Glutamatergic neuron (in vitro differentiated cells): ENCODE measurements around the gene PYGO1. TPM values are rescaled to one million over a fixed set of nuclear protein-coding genes. Genes with fewer than 3 reads are reported as not detected.

Experiments used
- DNase-seq: peaks from one replicate; pipeline ENCODE4 v3.0.0; 2022
- H3K27ac Mint-ChIP-seq: one replicate; pipeline ENCODE4 v1.8.0; 2020; ENCODE audit warnings: mild to moderate bottlenecking, mixed read lengths, inconsistent platforms; ENCODE audit not compliant: unreplicated experiment
- H3K27me3 Mint-ChIP-seq: one replicate; pipeline ENCODE4 v1.8.0; 2020; ENCODE audit warnings: mild to moderate bottlenecking, moderate library complexity, mixed read lengths, inconsistent platforms; ENCODE audit not compliant: unreplicated experiment
- H3K36me3 Mint-ChIP-seq: one replicate; pipeline ENCODE4 v1.8.0; 2020; ENCODE audit warnings: mild to moderate bottlenecking, mixed read lengths, inconsistent platforms; ENCODE audit not compliant: unreplicated experiment
- H3K4me1 Mint-ChIP-seq: one replicate; pipeline ENCODE4 v1.8.0; 2020; ENCODE audit warnings: mild to moderate bottlenecking, low read depth, mixed read lengths, inconsistent platforms; ENCODE audit not compliant: unreplicated experiment
- H3K4me3 Mint-ChIP-seq: one replicate; pipeline ENCODE4 v1.8.0; 2020; ENCODE audit warnings: mild to moderate bottlenecking, mixed read lengths, inconsistent platforms; ENCODE audit not compliant: unreplicated experiment
- H3K9me3 Mint-ChIP-seq: one replicate; pipeline ENCODE4 v1.8.0; 2020; ENCODE audit warnings: mild to moderate bottlenecking, moderate library complexity, mixed read lengths, inconsistent platforms; ENCODE audit not compliant: unreplicated experiment
- total RNA-seq: library from RNA; stranded (reverse); fragmentation: NEBNext Ultra II Directional; extraction: Animal tissue kit (Norgen Biotek cat#: 25700); gene quantifications from one replicate; pipeline ENCODE4 v1.2.1, GENCODE V29; 2021; ENCODE audit not compliant: unreplicated experiment
- TF ChIP-seq, protein P1 (sequence below): fragments of 200-600 bp; sonication (generic); IDR thresholded peaks from one replicate; pipeline ENCODE4 v1.5.0; 2021; ENCODE audit not compliant: partially characterized antibody, unreplicated experiment

The PYGO1 gene
- total RNA-seq, 1 donor from 2014 or later, result 7.8 TPM

DNA sequence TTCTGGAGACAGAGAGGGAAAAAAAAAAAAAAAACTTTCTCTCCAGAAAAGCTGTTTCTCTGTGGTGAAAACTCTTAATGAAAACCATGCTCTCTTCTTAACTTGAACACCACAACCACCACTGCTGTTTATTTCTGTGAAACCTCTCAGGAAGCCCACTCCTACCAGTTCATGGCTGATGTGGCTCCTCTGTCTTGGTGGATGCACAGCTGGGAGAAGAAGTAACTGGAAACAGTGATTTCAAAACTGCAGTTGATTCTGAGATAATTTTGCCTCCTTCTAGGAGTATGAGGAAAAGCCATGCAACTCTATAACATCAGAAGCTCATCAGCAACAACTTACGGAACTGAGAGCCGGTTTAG lies 40.2 kb upstream of the PYGO1 start:
- peaks cover 5% of the 10 kb centered on the region for H3K36me3 Mint-ChIP-seq
- H3K9me3 Mint-ChIP-seq, result no peaks in the 10 kb centered on the region
- TF ChIP-seq, protein P1, sequence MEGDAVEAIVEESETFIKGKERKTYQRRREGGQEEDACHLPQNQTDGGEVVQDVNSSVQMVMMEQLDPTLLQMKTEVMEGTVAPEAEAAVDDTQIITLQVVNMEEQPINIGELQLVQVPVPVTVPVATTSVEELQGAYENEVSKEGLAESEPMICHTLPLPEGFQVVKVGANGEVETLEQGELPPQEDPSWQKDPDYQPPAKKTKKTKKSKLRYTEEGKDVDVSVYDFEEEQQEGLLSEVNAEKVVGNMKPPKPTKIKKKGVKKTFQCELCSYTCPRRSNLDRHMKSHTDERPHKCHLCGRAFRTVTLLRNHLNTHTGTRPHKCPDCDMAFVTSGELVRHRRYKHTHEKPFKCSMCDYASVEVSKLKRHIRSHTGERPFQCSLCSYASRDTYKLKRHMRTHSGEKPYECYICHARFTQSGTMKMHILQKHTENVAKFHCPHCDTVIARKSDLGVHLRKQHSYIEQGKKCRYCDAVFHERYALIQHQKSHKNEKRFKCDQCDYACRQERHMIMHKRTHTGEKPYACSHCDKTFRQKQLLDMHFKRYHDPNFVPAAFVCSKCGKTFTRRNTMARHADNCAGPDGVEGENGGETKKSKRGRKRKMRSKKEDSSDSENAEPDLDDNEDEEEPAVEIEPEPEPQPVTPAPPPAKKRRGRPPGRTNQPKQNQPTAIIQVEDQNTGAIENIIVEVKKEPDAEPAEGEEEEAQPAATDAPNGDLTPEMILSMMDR, result no peak
- no peaks in the 10 kb centered on the region for H3K4me1 Mint-ChIP-seq
- peaks cover 1% of the 10 kb centered on the region for H3K27me3 Mint-ChIP-seq
- DNase-seq, result no peak
- no peak overlapping the region for H3K4me3 Mint-ChIP-seq
- H3K27ac Mint-ChIP-seq, result no peak overlapping the region

DNA sequence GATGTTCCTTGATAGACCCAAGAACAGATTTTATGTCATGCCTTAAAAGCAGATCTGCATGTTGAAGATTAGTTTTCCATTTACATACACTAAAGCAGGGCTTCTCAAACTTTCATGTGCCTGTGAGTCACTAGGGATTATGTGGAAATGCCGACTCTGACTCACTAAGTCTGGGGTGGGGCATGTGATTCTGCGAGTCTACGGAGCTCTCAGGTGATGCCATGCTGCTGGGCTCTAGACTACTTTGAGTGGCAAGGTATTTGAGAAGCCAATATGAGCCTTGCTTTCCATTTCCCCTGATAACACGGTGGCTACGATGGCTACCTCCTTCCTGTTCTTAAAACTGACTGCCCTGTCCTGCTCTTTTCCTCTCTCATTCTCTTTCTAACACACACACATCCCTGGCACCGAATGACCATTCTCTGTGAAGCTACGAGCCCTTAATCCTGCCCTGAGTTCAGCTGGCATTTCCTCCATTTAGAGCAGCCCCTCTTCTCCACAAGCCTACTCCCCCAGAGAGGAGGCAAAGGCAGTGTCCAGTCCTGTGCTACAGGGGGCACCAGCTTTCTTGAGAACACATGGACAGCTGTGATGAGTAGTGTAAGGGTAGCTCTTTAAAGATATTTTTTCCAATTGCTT lies 39.7 kb upstream of the PYGO1 start:
- peaks cover 1% of the 10 kb centered on the region for H3K27me3 Mint-ChIP-seq
- H3K4me1 Mint-ChIP-seq, result no peaks in the 10 kb centered on the region
- H3K9me3 Mint-ChIP-seq, result no peaks in the 10 kb centered on the region
- DNase-seq, result no peak
- H3K4me3 Mint-ChIP-seq, result no peak overlapping the region
- peaks cover 5% of the 10 kb centered on the region for H3K36me3 Mint-ChIP-seq
- no peak overlapping the region for H3K27ac Mint-ChIP-seq
- TF ChIP-seq, protein P1, result no peak

DNA sequence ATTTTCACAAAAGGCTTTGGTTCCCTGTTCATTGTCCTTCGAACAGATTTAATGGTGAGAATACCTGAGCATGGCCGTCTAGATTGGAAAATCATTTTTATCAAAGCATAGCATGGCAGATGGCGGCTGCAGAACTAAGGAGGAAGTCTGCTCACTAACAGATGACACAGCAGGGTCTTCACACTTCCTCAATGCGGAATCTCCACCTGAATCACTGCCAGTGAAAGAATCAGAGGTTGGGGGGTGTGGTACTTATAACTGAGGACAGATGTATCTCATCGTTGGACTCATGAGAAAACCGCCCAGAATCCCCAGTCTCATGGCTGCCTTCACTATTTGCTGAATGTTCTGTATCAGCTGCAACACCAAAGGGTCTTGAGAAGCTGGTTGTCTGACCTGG lies 31.6 kb upstream of the PYGO1 start:
- H3K9me3 Mint-ChIP-seq, result no peaks in the 10 kb centered on the region
- DNase-seq, result no peak
- TF ChIP-seq, protein P1, result no peak
- H3K27me3 Mint-ChIP-seq, result peaks cover 3% of the 10 kb centered on the region
- H3K27ac Mint-ChIP-seq, result no peak overlapping the region
- no peak overlapping the region for H3K4me3 Mint-ChIP-seq
- H3K4me1 Mint-ChIP-seq, result peaks cover 2% of the 10 kb centered on the region
- no peaks in the 10 kb centered on the region for H3K36me3 Mint-ChIP-seq

DNA sequence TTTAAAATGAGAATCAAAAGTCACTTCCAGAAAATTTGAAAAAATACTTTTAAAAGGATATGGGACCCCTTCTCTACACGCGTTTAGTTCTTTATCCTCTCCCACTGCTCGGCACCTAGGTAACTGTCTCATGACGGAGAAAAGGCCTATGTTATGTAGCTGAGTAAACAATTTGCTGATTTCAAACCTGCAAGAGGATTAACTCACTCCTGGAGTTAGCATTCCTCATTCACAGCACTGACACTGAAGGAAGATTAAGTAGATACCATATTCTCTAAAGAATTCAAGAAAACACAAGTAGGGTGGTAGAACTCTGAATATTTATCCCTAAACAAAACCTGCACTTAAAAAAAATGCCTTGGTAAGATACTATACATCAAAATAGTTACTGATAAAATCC lies 30.2 kb upstream of the PYGO1 start:
- H3K4me1 Mint-ChIP-seq, result peaks cover 2% of the 10 kb centered on the region

DNA sequence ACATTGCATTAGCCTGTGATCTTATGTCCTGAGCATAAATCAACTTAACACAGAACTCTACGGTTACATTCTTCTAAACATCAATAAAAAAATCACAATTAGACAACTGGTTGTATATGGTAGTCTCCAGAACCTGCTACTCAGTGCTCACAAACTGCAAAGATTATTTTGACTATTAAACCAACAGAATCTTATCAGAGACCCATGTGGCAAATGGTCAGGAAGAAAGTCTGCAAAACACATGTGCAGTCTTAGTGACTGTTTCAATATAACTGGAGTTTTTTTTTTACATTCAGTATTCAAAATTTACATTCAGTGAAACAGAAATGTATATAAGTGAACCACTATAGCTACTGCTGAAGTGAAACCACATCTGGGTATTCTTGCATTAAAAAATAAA lies 27.3 kb upstream of the PYGO1 start:
- TF ChIP-seq, protein P1, result no peak

More for the DNA sequence above, 30.2 kb upstream of the PYGO1 start:
- Mint-ChIP-seq H3K36me3 (no peaks in the 10 kb centered on the region), H3K9me3 (no peaks in the 10 kb centered on the region), H3K27ac (no peak overlapping the region), H3K4me3 (no peak overlapping the region), H3K27me3 (peaks cover 2% of the 10 kb centered on the region)
- TF ChIP-seq, protein P1, result no peak
- no peak for DNase-seq

More for the DNA sequence above, 27.3 kb upstream of the PYGO1 start:
- no peaks in the 10 kb centered on the region for H3K27me3 Mint-ChIP-seq
- DNase-seq, result no peak
- peaks cover 2% of the 10 kb centered on the region for H3K4me1 Mint-ChIP-seq
- H3K9me3 Mint-ChIP-seq, result no peaks in the 10 kb centered on the region
- no peak overlapping the region for H3K4me3 Mint-ChIP-seq
- H3K27ac Mint-ChIP-seq, result no peak overlapping the region
- H3K36me3 Mint-ChIP-seq, result no peaks in the 10 kb centered on the region
